ENCODE data around the gene RAP1GDS1.

The RAP1GDS1 gene

GRCh38 chr4:98485816-98486345, 224.7 kb downstream of the RAP1GDS1 start:
- no peak for DNase-seq

- DNase-seq: no peak
Measured at GRCh38 chr4:98490251-98490650, 229.1 kb downstream of the RAP1GDS1 start.

- DNase-seq: no peak
Measured at GRCh38 chr4:98491899-98492559, 230.8 kb downstream of the RAP1GDS1 start.

- no peak for DNase-seq
Measured at GRCh38 chr4:98493296-98493695, 232.1 kb downstream of the RAP1GDS1 start.
